ENCODE results near the gene ANKRD44.

DNA sequence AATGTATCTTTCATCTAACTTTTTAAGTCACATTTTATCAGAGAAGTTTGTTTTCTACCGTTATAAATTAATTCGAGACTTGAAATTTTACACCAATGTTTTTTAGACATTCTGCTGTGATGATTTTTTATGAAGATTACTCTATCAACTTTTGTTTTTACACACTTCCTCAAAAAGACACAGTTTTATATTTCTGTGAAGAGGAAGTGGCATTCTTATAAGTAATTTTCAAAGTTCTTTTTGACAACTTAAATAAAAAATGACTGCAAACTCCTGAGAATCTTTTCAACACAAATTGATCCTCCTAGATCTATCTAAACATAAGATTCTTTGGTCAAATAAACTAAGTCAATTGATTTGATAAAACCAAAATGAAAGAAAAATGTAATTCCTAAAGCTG lies 13.7 kb downstream of the ANKRD44 start:
- TF ChIP-seq, protein P1, sequence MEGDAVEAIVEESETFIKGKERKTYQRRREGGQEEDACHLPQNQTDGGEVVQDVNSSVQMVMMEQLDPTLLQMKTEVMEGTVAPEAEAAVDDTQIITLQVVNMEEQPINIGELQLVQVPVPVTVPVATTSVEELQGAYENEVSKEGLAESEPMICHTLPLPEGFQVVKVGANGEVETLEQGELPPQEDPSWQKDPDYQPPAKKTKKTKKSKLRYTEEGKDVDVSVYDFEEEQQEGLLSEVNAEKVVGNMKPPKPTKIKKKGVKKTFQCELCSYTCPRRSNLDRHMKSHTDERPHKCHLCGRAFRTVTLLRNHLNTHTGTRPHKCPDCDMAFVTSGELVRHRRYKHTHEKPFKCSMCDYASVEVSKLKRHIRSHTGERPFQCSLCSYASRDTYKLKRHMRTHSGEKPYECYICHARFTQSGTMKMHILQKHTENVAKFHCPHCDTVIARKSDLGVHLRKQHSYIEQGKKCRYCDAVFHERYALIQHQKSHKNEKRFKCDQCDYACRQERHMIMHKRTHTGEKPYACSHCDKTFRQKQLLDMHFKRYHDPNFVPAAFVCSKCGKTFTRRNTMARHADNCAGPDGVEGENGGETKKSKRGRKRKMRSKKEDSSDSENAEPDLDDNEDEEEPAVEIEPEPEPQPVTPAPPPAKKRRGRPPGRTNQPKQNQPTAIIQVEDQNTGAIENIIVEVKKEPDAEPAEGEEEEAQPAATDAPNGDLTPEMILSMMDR (conservative IDR thresholded peaks at IDR 0.05; ENCODE audit: low read length), result no peak
- TF ChIP-seq EZH2phosphoT487 (IDR thresholded peaks at IDR 0.05; ENCODE audit: borderline replicate concordance), result no peak
